Left ventricle myocardium inferior (tissue), 1 donor: ENCODE data around the gene TAF4. TPM values are rescaled to one million over a fixed set of nuclear protein-coding genes. Genes with fewer than 3 reads are reported as not detected.

Experiments used
- DNase-seq: peaks from one replicate; pipeline ENCODE4 v3.0.0-alpha.2; 2020
- H3K27ac ChIP-seq: fragments of 200-600 bp; replicated peaks from 2 replicates; pipeline ENCODE4 v1.8.0; 2021
- H3K27me3 ChIP-seq: fragments of 200-600 bp; 2 replicates; pipeline ENCODE4 v1.8.0; 2021; ENCODE audit warnings: low read depth
- H3K36me3 ChIP-seq: fragments of 200-600 bp; 2 replicates; pipeline ENCODE4 v1.8.0; 2021
- H3K4me1 ChIP-seq: fragments of 200-600 bp; 2 replicates; pipeline ENCODE4 v1.8.0; 2021
- H3K4me3 ChIP-seq: fragments of 200-600 bp; 2 replicates; pipeline ENCODE4 v1.8.0; 2021; ENCODE audit warnings: mild to moderate bottlenecking, moderate library complexity
- H3K9me3 ChIP-seq: fragments of 200-600 bp; replicated peaks from 2 replicates; pipeline ENCODE4 v1.8.0; 2021
- CTCF ChIP-seq: fragments of 200-600 bp; IDR thresholded peaks from 2 replicates; pipeline ENCODE4 v1.8.0; 2021; ENCODE audit warnings: antibody characterized with exemption, mild to moderate bottlenecking, borderline replicate concordance
- intact Hi-C: fragments of 100-400 bp; cut with micrococcal nuclease; formaldehyde crosslinking; loops from one replicate; pipeline ENCODE4 v1.11.0; 2022
- total RNA-seq: library from RNA; stranded (reverse); fragmentation: NEBNext Ultra II Directional; extraction: Animal tissue kit (Norgen Biotek cat#: 25700); gene quantifications from one replicate; pipeline ENCODE4 v1.2.1, GENCODE V29; 2021
- donor health status: DM: no; HTN: yes; CAD: no; lungs with severe emphysema.

Gene TAF4
- total RNA-seq, 1 donor from 2014 or later, result 11.8 TPM

- Histone ChIP-seq H3K9me3 (no peaks in the 10 kb centered on the region), H3K4me3 (no peak overlapping the region), H3K4me1 (peaks cover 16% of the 10 kb centered on the region), H3K27ac (no peak overlapping the region), H3K36me3 (peaks cover 80% of the 10 kb centered on the region), H3K27me3 (no peaks in the 10 kb centered on the region)
- intact Hi-C loops, result no loop called here
- DNase-seq, result no peak
- no peak for TF ChIP-seq CTCF
These were observed 56.4 kb downstream of the TAF4 start for GRCh38 chr20:62009322-62009721.

- H3K4me1 ChIP-seq, result peaks cover 18% of the 10 kb centered on the region
- H3K27me3 ChIP-seq, result no peaks in the 10 kb centered on the region
- no peak for TF ChIP-seq CTCF
- no peaks in the 10 kb centered on the region for H3K9me3 ChIP-seq
- H3K36me3 ChIP-seq, result peaks cover 84% of the 10 kb centered on the region
- no peak overlapping the region for H3K4me3 ChIP-seq
- no peak for DNase-seq
- intact Hi-C loops, result no loop called here
- H3K27ac ChIP-seq, result no peak overlapping the region
These were observed 57.0 kb downstream of the TAF4 start for GRCh38 chr20:62008643-62009183.

- no peak for DNase-seq
- Histone ChIP-seq H3K27ac (no peak overlapping the region), H3K4me3 (no peak overlapping the region), H3K27me3 (no peaks in the 10 kb centered on the region), H3K9me3 (no peaks in the 10 kb centered on the region), H3K36me3 (peaks cover 86% of the 10 kb centered on the region), H3K4me1 (peaks cover 18% of the 10 kb centered on the region)
- intact Hi-C loops, result no loop called here
- TF ChIP-seq CTCF, result no peak
These were observed 58.5 kb downstream of the TAF4 start for GRCh38 chr20:62007127-62007647.

GRCh38 chr20:62006482-62006881, 59.2 kb downstream of the TAF4 start:
- no peak for TF ChIP-seq CTCF
- no peak overlapping the region for H3K27ac ChIP-seq
- peaks cover 18% of the 10 kb centered on the region for H3K4me1 ChIP-seq
- intact Hi-C loops, result no loop called here
- peaks cover 86% of the 10 kb centered on the region for H3K36me3 ChIP-seq
- H3K4me3 ChIP-seq, result no peak overlapping the region
- no peaks in the 10 kb centered on the region for H3K9me3 ChIP-seq
- DNase-seq, result no peak
- no peaks in the 10 kb centered on the region for H3K27me3 ChIP-seq

GRCh38 chr20:62004614-62005013, 61.1 kb downstream of the TAF4 start:
- intact Hi-C loops, result no loop called here
- Histone ChIP-seq H3K4me3 (no peak overlapping the region), H3K9me3 (no peaks in the 10 kb centered on the region), H3K27me3 (no peaks in the 10 kb centered on the region), H3K27ac (no peak overlapping the region), H3K4me1 (peaks cover 11% of the 10 kb centered on the region), H3K36me3 (peaks cover 97% of the 10 kb centered on the region)
- no peak for DNase-seq
- TF ChIP-seq CTCF, result no peak
